SK-N-SH (cell line): ENCODE data around the gene USP40. TPM values are rescaled to one million over a fixed set of nuclear protein-coding genes. Genes with fewer than 3 reads are reported as not detected.

Experiments used
- CTCF ChIA-PET: fragments of 300-600, 350-600 bp; formaldehyde crosslinking; extraction: SDS; loops from one replicate; lab custom pipeline; 2021; lab: Yijun Ruan, JAX
- POLR2A ChIA-PET: fragments of 350-600 bp; sonication (Branson Sonifier 250); formaldehyde crosslinking; extraction: SDS; loops from one replicate; lab custom pipeline; 2020; ENCODE audit warnings: antibody characterized with exemption, inconsistent platforms; lab: Yijun Ruan, JAX
- DNase-seq: peaks from one replicate; pipeline ENCODE4 v3.0.0; 2012
- H2AFZ ChIP-seq: fragments of 200-600 bp; sonication (generic); 2 replicates; pipeline ENCODE4 v1.8.1; 2016; ENCODE audit warnings: antibody characterized with exemption, mild to moderate bottlenecking, low read depth
- H3F3A ChIP-seq: fragments of 200-600 bp; sonication (generic); replicated peaks from 2 replicates; pipeline ENCODE3; 2016; ENCODE audit warnings: antibody characterized with exemption, mild to moderate bottlenecking; ENCODE audit not compliant: insufficient read depth
- H3K27ac ChIP-seq, 2 experiments: fragments of 200-500 bp in 1 of 2; fragments of 200-600 bp in 1 of 2; sonication (Bioruptor generic) in 1 of 2; sonication (generic), shearing (Covaris generic) in 1 of 2; 2 replicates each; pipeline versions ENCODE4 v1.5.1 to v1.6.1; 2014 to 2016; ENCODE audit warnings: low read depth in 2 of 2, inconsistent platforms in 1 of 2, low read length in 1 of 2, mild to moderate bottlenecking in 1 of 2, mixed read lengths in 1 of 2
- H3K27me3 ChIP-seq: fragments of 200-600 bp; sonication (generic), shearing (Covaris generic); 2 replicates; pipeline ENCODE4 v1.6.1; 2016; ENCODE audit warnings: mixed run types; ENCODE audit not compliant: insufficient read depth
- H3K36me3 ChIP-seq, 2 experiments: fragments of 200-500 bp in 1 of 2; fragments of 200-600 bp in 1 of 2; sonication (Bioruptor generic) in 1 of 2; sonication (generic) in 1 of 2; replicated peaks in 1 of 2; 2 replicates each; pipeline versions ENCODE3 to v1.5.1; 2014 to 2016; ENCODE audit warnings: low read length in 1 of 2, mild to moderate bottlenecking in 1 of 2; ENCODE audit not compliant: insufficient read depth in 2 of 2, control insufficient read depth in 1 of 2
- H3K4me1 ChIP-seq, 2 experiments: fragments of 200-500 bp in 1 of 2; fragments of 200-600 bp in 1 of 2; sonication (Bioruptor generic) in 1 of 2; sonication (generic), shearing (Covaris generic) in 1 of 2; 2 replicates each; pipeline versions ENCODE4 v1.5.1 to v1.6.1; 2014 to 2016; ENCODE audit warnings: low read depth in 1 of 2, low read length in 1 of 2, mixed run types in 1 of 2; ENCODE audit not compliant: insufficient read depth in 2 of 2, control insufficient read depth in 1 of 2
- H3K4me2 ChIP-seq: fragments of 200-600 bp; sonication (generic), shearing (Covaris generic); 2 replicates; pipeline ENCODE4 v1.6.1; 2017; ENCODE audit warnings: mixed run types
- H3K4me3 ChIP-seq, 2 experiments: fragments of 200-500 bp in 1 of 2; fragments of 200-600 bp in 1 of 2; sonication (Bioruptor generic) in 1 of 2; sonication (generic), shearing (Covaris generic) in 1 of 2; 2 replicates each; pipeline versions ENCODE4 v1.5.1 to v1.8.1; 2014 to 2016; ENCODE audit warnings: low read depth in 2 of 2, inconsistent platforms in 1 of 2, low read length in 1 of 2, mild to moderate bottlenecking in 1 of 2, mixed read lengths in 1 of 2, moderate library complexity in 1 of 2
- H3K79me2 ChIP-seq: fragments of 200-600 bp; sonication (generic); 2 replicates; pipeline ENCODE4 v1.8.1; 2017; ENCODE audit warnings: mild to moderate bottlenecking; ENCODE audit not compliant: insufficient read depth
- H3K9ac ChIP-seq: fragments of 200-600 bp; sonication (generic); 2 replicates; pipeline ENCODE4 v1.6.1; 2017; ENCODE audit warnings: mixed run types
- H3K9me2 ChIP-seq: fragments of 200-600 bp; sonication (generic); 2 replicates; pipeline ENCODE4 v1.6.1; 2017; ENCODE audit warnings: mixed run types
- H3K9me3 ChIP-seq: fragments of 200-600 bp; sonication (generic); 2 replicates; pipeline ENCODE4 v1.6.1; 2017; ENCODE audit warnings: mixed run types, mild to moderate bottlenecking, moderate library complexity
- H4K20me1 ChIP-seq: fragments of 200-600 bp; sonication (generic); 2 replicates; pipeline ENCODE4 v1.6.1; 2017; ENCODE audit warnings: mild to moderate bottlenecking, mixed run types; ENCODE audit not compliant: insufficient read depth
- CHD2 ChIP-seq: fragments of 150-350 bp; IDR thresholded peaks from 2 replicates; pipeline ENCODE4 v1.6.1; 2018; ENCODE audit warnings: low read length; ENCODE audit not compliant: partially characterized antibody
- ELF1 ChIP-seq: IDR thresholded peaks from 2 replicates; pipeline ENCODE4 v1.4.0; 2012
- EP300 ChIP-seq, 2 experiments: IDR thresholded peaks; 2 replicates each; pipeline versions ENCODE4 v1.4.0 to v1.6.1; 2012; ENCODE audit warnings: borderline replicate concordance in 1 of 2, low read depth in 1 of 2, low read length in 1 of 2
- FOXM1 ChIP-seq: IDR thresholded peaks from 2 replicates; pipeline ENCODE4 v1.4.0; 2012; ENCODE audit warnings: low read depth, mild to moderate bottlenecking
- GABPA ChIP-seq: IDR thresholded peaks from 2 replicates; pipeline ENCODE4 v1.4.0; 2012; ENCODE audit warnings: low read depth, mild to moderate bottlenecking
- GATA2 ChIP-seq: sonication (generic); formaldehyde crosslinking; IDR thresholded peaks from 2 replicates; pipeline ENCODE4 v1.5.0; 2020; ENCODE audit warnings: mild to moderate bottlenecking, missing genetic modification reagents
- JUND ChIP-seq: IDR thresholded peaks from 2 replicates; pipeline ENCODE4 v1.4.0; 2012
- MXI1 ChIP-seq: IDR thresholded peaks from 2 replicates; pipeline ENCODE4 v1.6.1; 2012; ENCODE audit warnings: mild to moderate bottlenecking, low read depth, low read length, improper control_type of control experiment
- NRF1 ChIP-seq: IDR thresholded peaks from 2 replicates; pipeline ENCODE4 v1.6.1; 2012; ENCODE audit warnings: low read depth, mild to moderate bottlenecking, low read length
- POLR2AphosphoS5 ChIP-seq: IDR thresholded peaks from 2 replicates; pipeline ENCODE4 v1.6.1; 2012; ENCODE audit warnings: low read depth, low read length
- RCOR1 ChIP-seq: fragments of 150-350 bp; IDR thresholded peaks from 2 replicates; pipeline ENCODE4 v1.6.1; 2017; ENCODE audit warnings: antibody characterized with exemption, low read length
- RFX5 ChIP-seq: IDR thresholded peaks from 2 replicates; pipeline ENCODE4 v1.6.1; 2012; ENCODE audit warnings: mild to moderate bottlenecking, improper control_type of control experiment, low read length
- RXRA ChIP-seq: IDR thresholded peaks from 2 replicates; pipeline ENCODE4 v1.4.0; 2012; ENCODE audit warnings: low read depth, mild to moderate bottlenecking, borderline replicate concordance
- SIN3A ChIP-seq: IDR thresholded peaks from 2 replicates; pipeline ENCODE4 v1.6.1; 2012; ENCODE audit warnings: low read depth, mild to moderate bottlenecking, low read length, moderate library complexity, borderline replicate concordance
- TCF12 ChIP-seq: IDR thresholded peaks from 2 replicates; pipeline ENCODE4 v1.4.0; 2012
- TEAD4 ChIP-seq: IDR thresholded peaks from 2 replicates; pipeline ENCODE4 v1.4.0; 2012; ENCODE audit warnings: mild to moderate bottlenecking, borderline replicate concordance; ENCODE audit not compliant: insufficient read depth
- WGBS: methylation state at CpG from one replicate; pipeline ENCODE4 v1.1.6; 2017; ENCODE audit warnings: low lambda C conversion rate; 5-methylcytosine and 5-hydroxymethylcytosine counted together
- polyA plus RNA-seq, 3 experiments: library from polyadenylated mRNA; depleted of rRNA; stranded (reverse); fragments of >200 nt; gene quantifications; 2 replicates each; pipeline ENCODE4 v1.2.3, GENCODE V29; 2012
- TF ChIP-seq, protein P1 (sequence below): fragments of 150-350 bp; IDR thresholded peaks from 2 replicates; pipeline ENCODE4 v1.6.1; 2016; ENCODE audit warnings: mild to moderate bottlenecking, low read depth, low read length
- TF ChIP-seq, protein P2 (sequence below): IDR thresholded peaks from 2 replicates; pipeline ENCODE4 v1.4.0; 2012; ENCODE audit warnings: low read depth, borderline replicate concordance
- TF ChIP-seq, protein P3 (sequence below): IDR thresholded peaks from 2 replicates; pipeline ENCODE4 v1.4.0; 2012; ENCODE audit warnings: low read depth, borderline replicate concordance
- TF ChIP-seq, protein P4 (sequence below): IDR thresholded peaks from 2 replicates; pipeline ENCODE4 v1.6.1; 2012; ENCODE audit warnings: mild to moderate bottlenecking, low read depth, low read length, moderate library complexity

The USP40 gene
- polyA plus RNA-seq, 1 of the 3 experiments (the other 2 are of a cell fraction) = 37.0 TPM

DNA sequence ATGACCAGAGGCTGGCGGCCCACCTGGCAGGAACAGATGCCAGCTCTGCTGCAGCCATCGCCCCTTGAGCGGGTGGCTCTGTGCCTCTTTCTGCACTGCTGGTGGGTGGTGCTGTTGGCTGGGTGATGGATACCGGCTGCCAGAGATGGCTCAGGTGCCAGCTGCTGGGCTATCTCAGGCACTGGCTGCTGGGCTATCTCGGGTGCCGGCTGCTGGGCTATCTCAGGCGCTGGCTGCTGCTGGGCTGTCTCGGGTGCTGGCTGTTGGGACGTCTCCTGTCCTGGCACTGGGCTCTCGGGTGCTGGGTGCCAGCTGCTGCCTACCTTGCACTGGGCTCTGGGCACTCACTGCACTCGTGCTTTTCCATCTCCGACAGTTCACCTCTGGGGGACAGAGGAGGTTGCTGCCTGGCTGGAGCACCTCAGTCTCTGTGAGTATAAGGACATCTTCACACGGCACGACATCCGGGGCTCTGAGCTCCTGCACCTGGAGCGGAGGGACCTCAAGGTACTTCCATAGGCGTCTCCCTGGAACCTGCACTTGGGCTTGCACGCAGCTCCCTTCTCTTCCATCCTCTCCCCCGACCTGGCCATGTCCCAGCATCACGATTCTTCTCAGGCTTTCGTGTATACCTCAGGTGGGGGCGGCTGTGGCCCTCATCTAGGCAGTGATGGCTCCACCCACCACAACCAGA, 98.4 kb downstream of the USP40 start:
- POLR2A ChIA-PET = interaction anchor here (1.0 kb wide), 1 partner anchor 81 kb away, joined by 3 read pairs; no protein-coding TSS in a partner anchor
- no peak for DNase-seq
- no peak overlapping the region for H3K27ac ChIP-seq
- H3F3A ChIP-seq = peaks cover 5% of the 10 kb centered on the region
- no peak overlapping the region for H2AFZ ChIP-seq
- no peak overlapping the region for H3K4me2 ChIP-seq
- H3K9me2 ChIP-seq = no peaks in the 10 kb centered on the region
- H3K79me2 ChIP-seq = no peaks in the 10 kb centered on the region
- H3K27me3 ChIP-seq = no peaks in the 10 kb centered on the region
- H4K20me1 ChIP-seq = no peaks in the 10 kb centered on the region
- TF ChIP-seq CHD2 (no peak), FOXM1 (no peak), EP300 (IDR thresholded peaks at IDR 0.05; ENCODE audit: borderline replicate concordance in 1 of 2, low read depth in 1 of 2, low read length in 1 of 2) (no peak), GABPA (no peak), NRF1 (no peak), ELF1 (no peak), MXI1 (no peak), GATA2 (no peak), SIN3A (no peak), TEAD4 (no peak), POLR2AphosphoS5 (no peak), RCOR1 (no peak), JUND (no peak), TCF12 (no peak), RFX5 (no peak), RXRA (no peak)
- TF ChIP-seq, protein P1, sequence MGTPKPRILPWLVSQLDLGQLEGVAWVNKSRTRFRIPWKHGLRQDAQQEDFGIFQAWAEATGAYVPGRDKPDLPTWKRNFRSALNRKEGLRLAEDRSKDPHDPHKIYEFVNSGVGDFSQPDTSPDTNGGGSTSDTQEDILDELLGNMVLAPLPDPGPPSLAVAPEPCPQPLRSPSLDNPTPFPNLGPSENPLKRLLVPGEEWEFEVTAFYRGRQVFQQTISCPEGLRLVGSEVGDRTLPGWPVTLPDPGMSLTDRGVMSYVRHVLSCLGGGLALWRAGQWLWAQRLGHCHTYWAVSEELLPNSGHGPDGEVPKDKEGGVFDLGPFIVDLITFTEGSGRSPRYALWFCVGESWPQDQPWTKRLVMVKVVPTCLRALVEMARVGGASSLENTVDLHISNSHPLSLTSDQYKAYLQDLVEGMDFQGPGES = no peak
- TF ChIP-seq, protein P2, sequence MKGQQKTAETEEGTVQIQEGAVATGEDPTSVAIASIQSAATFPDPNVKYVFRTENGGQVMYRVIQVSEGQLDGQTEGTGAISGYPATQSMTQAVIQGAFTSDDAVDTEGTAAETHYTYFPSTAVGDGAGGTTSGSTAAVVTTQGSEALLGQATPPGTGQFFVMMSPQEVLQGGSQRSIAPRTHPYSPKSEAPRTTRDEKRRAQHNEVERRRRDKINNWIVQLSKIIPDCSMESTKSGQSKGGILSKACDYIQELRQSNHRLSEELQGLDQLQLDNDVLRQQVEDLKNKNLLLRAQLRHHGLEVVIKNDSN = no peak
- TF ChIP-seq, protein P3, sequence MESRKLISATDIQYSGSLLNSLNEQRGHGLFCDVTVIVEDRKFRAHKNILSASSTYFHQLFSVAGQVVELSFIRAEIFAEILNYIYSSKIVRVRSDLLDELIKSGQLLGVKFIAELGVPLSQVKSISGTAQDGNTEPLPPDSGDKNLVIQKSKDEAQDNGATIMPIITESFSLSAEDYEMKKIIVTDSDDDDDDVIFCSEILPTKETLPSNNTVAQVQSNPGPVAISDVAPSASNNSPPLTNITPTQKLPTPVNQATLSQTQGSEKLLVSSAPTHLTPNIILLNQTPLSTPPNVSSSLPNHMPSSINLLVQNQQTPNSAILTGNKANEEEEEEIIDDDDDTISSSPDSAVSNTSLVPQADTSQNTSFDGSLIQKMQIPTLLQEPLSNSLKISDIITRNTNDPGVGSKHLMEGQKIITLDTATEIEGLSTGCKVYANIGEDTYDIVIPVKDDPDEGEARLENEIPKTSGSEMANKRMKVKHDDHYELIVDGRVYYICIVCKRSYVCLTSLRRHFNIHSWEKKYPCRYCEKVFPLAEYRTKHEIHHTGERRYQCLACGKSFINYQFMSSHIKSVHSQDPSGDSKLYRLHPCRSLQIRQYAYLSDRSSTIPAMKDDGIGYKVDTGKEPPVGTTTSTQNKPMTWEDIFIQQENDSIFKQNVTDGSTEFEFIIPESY = no peak
- TF ChIP-seq, protein P4, sequence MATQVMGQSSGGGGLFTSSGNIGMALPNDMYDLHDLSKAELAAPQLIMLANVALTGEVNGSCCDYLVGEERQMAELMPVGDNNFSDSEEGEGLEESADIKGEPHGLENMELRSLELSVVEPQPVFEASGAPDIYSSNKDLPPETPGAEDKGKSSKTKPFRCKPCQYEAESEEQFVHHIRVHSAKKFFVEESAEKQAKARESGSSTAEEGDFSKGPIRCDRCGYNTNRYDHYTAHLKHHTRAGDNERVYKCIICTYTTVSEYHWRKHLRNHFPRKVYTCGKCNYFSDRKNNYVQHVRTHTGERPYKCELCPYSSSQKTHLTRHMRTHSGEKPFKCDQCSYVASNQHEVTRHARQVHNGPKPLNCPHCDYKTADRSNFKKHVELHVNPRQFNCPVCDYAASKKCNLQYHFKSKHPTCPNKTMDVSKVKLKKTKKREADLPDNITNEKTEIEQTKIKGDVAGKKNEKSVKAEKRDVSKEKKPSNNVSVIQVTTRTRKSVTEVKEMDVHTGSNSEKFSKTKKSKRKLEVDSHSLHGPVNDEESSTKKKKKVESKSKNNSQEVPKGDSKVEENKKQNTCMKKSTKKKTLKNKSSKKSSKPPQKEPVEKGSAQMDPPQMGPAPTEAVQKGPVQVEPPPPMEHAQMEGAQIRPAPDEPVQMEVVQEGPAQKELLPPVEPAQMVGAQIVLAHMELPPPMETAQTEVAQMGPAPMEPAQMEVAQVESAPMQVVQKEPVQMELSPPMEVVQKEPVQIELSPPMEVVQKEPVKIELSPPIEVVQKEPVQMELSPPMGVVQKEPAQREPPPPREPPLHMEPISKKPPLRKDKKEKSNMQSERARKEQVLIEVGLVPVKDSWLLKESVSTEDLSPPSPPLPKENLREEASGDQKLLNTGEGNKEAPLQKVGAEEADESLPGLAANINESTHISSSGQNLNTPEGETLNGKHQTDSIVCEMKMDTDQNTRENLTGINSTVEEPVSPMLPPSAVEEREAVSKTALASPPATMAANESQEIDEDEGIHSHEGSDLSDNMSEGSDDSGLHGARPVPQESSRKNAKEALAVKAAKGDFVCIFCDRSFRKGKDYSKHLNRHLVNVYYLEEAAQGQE = no peak
- TF ChIP-seq, all 33 proteins: peak for 0
- Histone ChIP-seq H3K4me3 (no peak overlapping the region), H3K9me3 (no peaks in the 10 kb centered on the region), H3K4me1 (peaks cover 0 to 5% of the 10 kb centered on the region in 2 experiments; a peak in 1 of 4 replicates), H3K36me3 (peaks cover 10 to 58% of the 10 kb centered on the region in 2 experiments), H3K9ac (no peak overlapping the region)
- 95% methylated on average over 18 of the region's 22 CpGs for WGBS
- CTCF ChIA-PET = no interaction called here
